ENCODE measurements around the gene SLN.

SLN gene

DNA sequence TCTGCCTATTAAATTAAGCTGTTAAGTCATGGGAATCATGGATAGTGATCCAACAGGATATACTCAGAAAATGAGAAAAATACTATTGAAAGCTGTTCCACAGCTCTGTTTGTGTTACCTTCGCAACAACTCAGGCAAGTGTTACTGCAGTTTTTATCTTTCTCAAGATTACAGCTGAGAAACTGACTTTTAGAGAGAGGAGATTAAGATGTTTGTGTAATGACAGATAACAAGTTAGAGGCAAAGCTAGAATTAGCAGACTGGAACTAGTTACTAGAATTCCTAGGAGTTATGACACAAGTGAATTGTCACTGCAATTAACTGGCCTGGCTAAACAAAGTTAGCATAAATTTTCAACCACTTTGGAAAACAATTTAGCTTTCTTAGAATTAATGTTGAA, 1.6 kb downstream of the SLN start:
- Histone ChIP-seq H2AFZ (ENCODE audit: low read depth) (no peak overlapping the region), H3K36me3 (ENCODE audit: insufficient read depth) (no peaks in the 10 kb centered on the region), H3K27ac (no peak overlapping the region), H3K79me2 (ENCODE audit: insufficient read depth, low read depth) (no peaks in the 10 kb centered on the region), H3K4me2 (no peak overlapping the region), H3K4me3 (IDR thresholded peaks at IDR 0.05; ENCODE audit: insufficient read depth, low read depth, low read length) (no peak overlapping the region), H3K9ac (no peak overlapping the region), H4K20me1 (ENCODE audit: insufficient read depth) (no peaks in the 10 kb centered on the region), H3K27me3 (ENCODE audit: insufficient read depth, low read depth) (no peaks in the 10 kb centered on the region), H3K4me1 (ENCODE audit: low read depth, poor library complexity, severe bottlenecking) (no peaks in the 10 kb centered on the region)
- TF ChIP-seq, protein P1, sequence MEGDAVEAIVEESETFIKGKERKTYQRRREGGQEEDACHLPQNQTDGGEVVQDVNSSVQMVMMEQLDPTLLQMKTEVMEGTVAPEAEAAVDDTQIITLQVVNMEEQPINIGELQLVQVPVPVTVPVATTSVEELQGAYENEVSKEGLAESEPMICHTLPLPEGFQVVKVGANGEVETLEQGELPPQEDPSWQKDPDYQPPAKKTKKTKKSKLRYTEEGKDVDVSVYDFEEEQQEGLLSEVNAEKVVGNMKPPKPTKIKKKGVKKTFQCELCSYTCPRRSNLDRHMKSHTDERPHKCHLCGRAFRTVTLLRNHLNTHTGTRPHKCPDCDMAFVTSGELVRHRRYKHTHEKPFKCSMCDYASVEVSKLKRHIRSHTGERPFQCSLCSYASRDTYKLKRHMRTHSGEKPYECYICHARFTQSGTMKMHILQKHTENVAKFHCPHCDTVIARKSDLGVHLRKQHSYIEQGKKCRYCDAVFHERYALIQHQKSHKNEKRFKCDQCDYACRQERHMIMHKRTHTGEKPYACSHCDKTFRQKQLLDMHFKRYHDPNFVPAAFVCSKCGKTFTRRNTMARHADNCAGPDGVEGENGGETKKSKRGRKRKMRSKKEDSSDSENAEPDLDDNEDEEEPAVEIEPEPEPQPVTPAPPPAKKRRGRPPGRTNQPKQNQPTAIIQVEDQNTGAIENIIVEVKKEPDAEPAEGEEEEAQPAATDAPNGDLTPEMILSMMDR (conservative IDR thresholded peaks at IDR 0.05; ENCODE audit: low read depth, low read length) = no peak

DNA sequence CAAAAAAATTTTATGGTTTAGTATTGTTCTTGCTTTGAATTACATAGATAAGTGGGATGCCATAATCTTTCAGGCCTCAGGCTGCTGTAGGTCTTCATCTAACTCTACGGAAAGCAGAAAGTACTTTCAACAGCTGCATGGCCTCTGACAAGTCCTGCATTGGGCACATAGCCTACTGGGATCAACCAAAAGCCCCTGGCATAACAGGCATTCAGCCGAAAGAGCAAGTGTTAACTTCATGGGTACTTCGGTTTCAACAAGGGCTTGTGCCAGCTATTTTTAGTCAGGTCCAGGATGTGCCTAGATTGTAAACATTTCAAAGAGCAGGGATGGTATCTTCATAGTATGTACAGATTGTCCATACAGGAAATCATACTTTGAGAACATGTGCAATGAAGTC, 3.1 kb downstream of the SLN start:
- Histone ChIP-seq H2AFZ (ENCODE audit: low read depth) (no peak overlapping the region), H3K79me2 (ENCODE audit: insufficient read depth, low read depth) (no peaks in the 10 kb centered on the region), H3K4me3 (IDR thresholded peaks at IDR 0.05; ENCODE audit: insufficient read depth, low read depth, low read length) (no peak overlapping the region), H3K4me1 (ENCODE audit: low read depth, poor library complexity, severe bottlenecking) (no peaks in the 10 kb centered on the region), H3K27me3 (ENCODE audit: insufficient read depth, low read depth) (no peaks in the 10 kb centered on the region), H3K9ac (no peak overlapping the region), H3K4me2 (no peak overlapping the region), H3K27ac (no peak overlapping the region), H4K20me1 (ENCODE audit: insufficient read depth) (no peaks in the 10 kb centered on the region), H3K36me3 (ENCODE audit: insufficient read depth) (no peaks in the 10 kb centered on the region)
- TF ChIP-seq, protein P1 (conservative IDR thresholded peaks at IDR 0.05; ENCODE audit: low read depth, low read length) = no peak

DNA sequence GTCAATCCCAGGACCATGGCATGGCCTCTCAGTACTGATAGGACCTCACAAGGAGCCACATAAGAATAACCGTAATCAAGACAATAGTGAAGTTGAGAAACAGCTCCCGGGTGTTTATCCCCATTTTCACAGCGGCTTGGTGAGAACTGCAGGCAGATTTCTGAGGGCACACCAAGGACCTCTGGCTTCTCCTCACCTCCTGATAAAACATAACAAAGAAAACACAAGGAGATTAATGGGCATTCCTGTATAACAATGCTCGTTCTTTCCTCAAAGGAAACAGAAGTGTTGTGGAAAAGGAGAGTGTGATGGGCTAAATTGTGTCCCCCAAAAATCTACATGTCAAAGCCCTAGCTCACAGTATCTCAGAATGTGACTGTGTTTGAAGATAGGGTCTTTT, 4.0 kb downstream of the SLN start:
- TF ChIP-seq, protein P1 (conservative IDR thresholded peaks at IDR 0.05; ENCODE audit: low read depth, low read length) = no peak
- Histone ChIP-seq H3K4me2 (no peak overlapping the region), H3K4me1 (ENCODE audit: low read depth, poor library complexity, severe bottlenecking) (no peaks in the 10 kb centered on the region), H3K27me3 (ENCODE audit: insufficient read depth, low read depth) (no peaks in the 10 kb centered on the region), H3K4me3 (IDR thresholded peaks at IDR 0.05; ENCODE audit: insufficient read depth, low read depth, low read length) (no peak overlapping the region), H2AFZ (ENCODE audit: low read depth) (no peak overlapping the region), H4K20me1 (ENCODE audit: insufficient read depth) (no peaks in the 10 kb centered on the region), H3K36me3 (ENCODE audit: insufficient read depth) (no peaks in the 10 kb centered on the region), H3K79me2 (ENCODE audit: insufficient read depth, low read depth) (no peaks in the 10 kb centered on the region), H3K9ac (no peak overlapping the region), H3K27ac (no peak overlapping the region)

DNA sequence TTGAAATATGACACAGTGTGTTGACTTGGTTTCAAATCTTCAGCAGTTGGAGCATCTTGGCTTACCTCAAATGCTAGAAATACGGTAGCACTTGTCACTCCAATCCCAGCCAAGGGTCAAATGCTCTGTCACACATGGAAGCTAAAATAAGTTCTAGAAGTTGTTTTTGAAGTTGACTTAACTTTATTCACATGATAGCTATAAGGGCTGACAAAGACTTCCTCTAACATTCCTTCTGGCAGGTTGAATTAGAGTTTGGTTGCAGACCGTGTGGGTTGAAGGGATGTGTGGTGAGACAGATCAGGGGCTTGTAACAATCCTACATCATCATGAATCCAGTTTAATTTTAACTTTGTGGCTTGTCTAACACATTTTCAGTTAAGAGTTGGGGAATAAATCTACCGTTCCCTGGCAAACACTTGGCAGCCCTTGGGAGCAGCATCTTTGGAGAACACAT, 4.6 kb downstream of the SLN start:
- Histone ChIP-seq H2AFZ (ENCODE audit: low read depth) (no peak overlapping the region), H3K4me3 (IDR thresholded peaks at IDR 0.05; ENCODE audit: insufficient read depth, low read depth, low read length) (no peak overlapping the region), H3K79me2 (ENCODE audit: insufficient read depth, low read depth) (no peaks in the 10 kb centered on the region), H3K27ac (no peak overlapping the region), H3K27me3 (ENCODE audit: insufficient read depth, low read depth) (no peaks in the 10 kb centered on the region), H3K4me2 (no peak overlapping the region), H3K36me3 (ENCODE audit: insufficient read depth) (no peaks in the 10 kb centered on the region), H4K20me1 (ENCODE audit: insufficient read depth) (no peaks in the 10 kb centered on the region), H3K9ac (no peak overlapping the region), H3K4me1 (ENCODE audit: low read depth, poor library complexity, severe bottlenecking) (no peaks in the 10 kb centered on the region)
- TF ChIP-seq, protein P1 (conservative IDR thresholded peaks at IDR 0.05; ENCODE audit: low read depth, low read length) = no peak

Data from KMS-11 (cell line).